Effector memory CD8-positive, alpha-beta T cell (primary cell): ENCODE measurements around the gene PCSK6.
A peak's percentile ranks its signal among the peaks of the same experiment; 100 is the strongest.

Experiments used
- ATAC-seq: fragments of 150-1000 bp; cut with Tn5 transposase; replicated peaks from 2 replicates; pipeline ENCODE4 v1.10.0; 2021; ENCODE audit warnings: mild to moderate bottlenecking, moderate library complexity
- DNase-seq, 3 experiments: peaks; one replicate each; pipeline ENCODE4 v3.0.0; 2021
- H3K27ac Mint-ChIP-seq, 2 donors: one replicate each; pipeline ENCODE4 v1.8.0; 2022; ENCODE audit warnings: mild to moderate bottlenecking in 2 of 2, mixed read lengths in 2 of 2, moderate library complexity in 2 of 2
- H3K27me3 Mint-ChIP-seq, 2 donors: one replicate each; pipeline ENCODE4 v1.8.0; 2022; ENCODE audit warnings: mixed read lengths in 2 of 2
- H3K36me3 Mint-ChIP-seq: one replicate; pipeline ENCODE4 v1.8.0; 2022; ENCODE audit warnings: mild to moderate bottlenecking, moderate library complexity, mixed read lengths; ENCODE audit not compliant: insufficient read depth
- H3K4me1 Mint-ChIP-seq, 2 donors: one replicate each; pipeline ENCODE4 v1.8.0; 2022; ENCODE audit warnings: low read depth in 2 of 2, mixed read lengths in 2 of 2
- H3K4me3 Mint-ChIP-seq, 2 donors: one replicate each; pipeline ENCODE4 v1.8.0; 2022; ENCODE audit warnings: mild to moderate bottlenecking in 2 of 2, mixed read lengths in 2 of 2, moderate library complexity in 2 of 2
- H3K9me3 Mint-ChIP-seq, 2 donors: one replicate each; pipeline ENCODE4 v1.8.0; 2022; ENCODE audit warnings: mixed read lengths in 2 of 2

PCSK6 gene

GRCh38 chr15:101269479-101270223 is 219.9 kb downstream of the PCSK6 start:
- Mint-ChIP-seq H3K9me3 (no peaks in the 10 kb centered on the region), H3K36me3 (peaks cover 60% of the 10 kb centered on the region), H3K27me3 (no peaks in the 10 kb centered on the region), H3K4me1 (peaks cover 8 to 14% of the 10 kb centered on the region in 2 donors), H3K4me3 (no peak overlapping the region), H3K27ac (peak overlapping the region; percentile 19 to 80)
- no peak for ATAC-seq
- no peak for DNase-seq

- peaks cover 5 to 9% of the 10 kb centered on the region in 2 donors for H3K27me3 Mint-ChIP-seq
- no peak for ATAC-seq
- no peak overlapping the region for H3K4me3 Mint-ChIP-seq
- no peaks in the 10 kb centered on the region for H3K9me3 Mint-ChIP-seq
- no peak overlapping the region for H3K27ac Mint-ChIP-seq
- DNase-seq: no peak
- peaks cover 42% of the 10 kb centered on the region for H3K36me3 Mint-ChIP-seq
- peaks cover 6 to 10% of the 10 kb centered on the region in 2 donors for H3K4me1 Mint-ChIP-seq
Observed at GRCh38 chr15:101267320-101268104, 222.0 kb downstream of the PCSK6 start.

DNA sequence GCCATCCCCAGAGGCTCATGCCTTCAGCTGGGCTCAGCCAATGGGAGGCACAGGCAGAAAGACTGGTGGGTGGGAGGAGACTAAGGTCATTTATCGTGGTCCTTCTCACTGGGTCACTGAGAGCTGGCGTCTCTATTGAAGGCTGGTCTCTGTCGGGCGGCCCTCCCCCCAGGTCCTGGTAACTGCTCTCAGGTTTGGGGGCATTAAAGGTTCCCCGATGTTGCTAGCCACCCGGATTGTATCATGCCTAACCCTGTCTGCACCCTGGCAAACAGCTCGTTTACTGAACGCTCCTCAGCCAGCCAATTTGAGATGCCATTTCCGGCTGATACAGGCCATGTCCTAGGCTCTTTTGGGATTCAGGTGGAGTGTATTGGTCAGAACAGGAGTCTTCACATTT is 222.7 kb downstream of the PCSK6 start:
- Mint-ChIP-seq H3K27ac (peak overlapping the region in 1 of 2 donors; percentile 41), H3K36me3 (peaks cover 34% of the 10 kb centered on the region), H3K4me3 (no peak overlapping the region), H3K9me3 (no peaks in the 10 kb centered on the region), H3K27me3 (peaks cover 5 to 9% of the 10 kb centered on the region in 2 donors), H3K4me1 (peaks cover 6 to 10% of the 10 kb centered on the region in 2 donors)
- DNase-seq (no peak), ATAC-seq (no peak)

DNA sequence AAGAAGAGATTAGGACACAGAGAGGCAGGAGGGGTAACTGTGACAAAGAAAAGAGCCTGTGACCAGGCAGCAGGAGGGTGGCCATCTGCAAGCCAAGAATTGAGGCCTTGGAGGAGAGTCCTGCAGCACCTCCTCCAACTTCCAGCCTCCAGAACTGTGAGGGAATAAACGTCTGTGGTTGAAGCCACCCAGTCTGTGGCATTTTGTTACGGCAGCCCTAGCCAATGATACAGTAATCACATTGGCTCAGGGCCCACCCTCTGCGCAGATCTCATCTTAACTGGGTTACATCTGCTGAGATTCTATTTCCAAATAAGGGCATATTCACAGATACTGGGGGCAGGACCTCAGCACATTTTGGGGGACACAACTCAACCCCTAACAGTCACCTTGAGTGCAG is 223.5 kb downstream of the PCSK6 start:
- Mint-ChIP-seq H3K4me3 (no peak overlapping the region), H3K27me3 (peaks cover 5 to 9% of the 10 kb centered on the region in 2 donors), H3K9me3 (no peaks in the 10 kb centered on the region), H3K27ac (peak overlapping the region in 1 of 2 donors; percentile 41), H3K36me3 (peaks cover 27% of the 10 kb centered on the region), H3K4me1 (peaks cover 6 to 10% of the 10 kb centered on the region in 2 donors)
- no peak for DNase-seq
- ATAC-seq: no peak

- Mint-ChIP-seq H3K36me3 (peaks cover 17% of the 10 kb centered on the region), H3K27me3 (peaks cover 13 to 15% of the 10 kb centered on the region in 2 donors), H3K9me3 (no peaks in the 10 kb centered on the region), H3K4me3 (no peak overlapping the region), H3K27ac (peak overlapping the region in 1 of 2 donors; percentile 18), H3K4me1 (peaks cover 6 to 10% of the 10 kb centered on the region in 2 donors)
- no peak for DNase-seq
- no peak for ATAC-seq
Observed at GRCh38 chr15:101264911-101265641, 224.4 kb downstream of the PCSK6 start.

DNA sequence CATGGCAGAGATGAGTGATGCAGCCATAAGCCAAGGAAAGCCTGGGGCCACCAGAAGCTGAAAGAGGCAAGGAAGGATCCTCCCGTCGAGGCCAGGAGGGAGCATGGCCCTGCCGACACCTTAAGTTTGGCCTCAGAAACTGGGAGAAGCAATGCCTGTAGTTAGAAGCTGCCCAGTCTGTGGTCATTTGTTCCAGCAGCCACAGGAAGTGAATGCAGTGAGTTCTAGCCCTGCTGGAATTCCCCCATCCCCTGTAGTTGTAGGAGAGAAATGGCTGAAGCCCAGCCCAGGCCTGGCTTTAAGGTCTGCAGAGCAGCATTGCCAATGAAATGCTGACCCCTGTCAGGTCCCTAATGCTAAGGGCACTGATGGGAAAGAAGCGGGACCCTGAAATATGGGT is 225.5 kb downstream of the PCSK6 start:
- Mint-ChIP-seq H3K4me1 (peaks cover 3 to 6% of the 10 kb centered on the region in 2 donors), H3K4me3 (no peak overlapping the region), H3K27ac (no peak overlapping the region), H3K36me3 (peaks cover 7% of the 10 kb centered on the region), H3K9me3 (no peaks in the 10 kb centered on the region), H3K27me3 (peaks cover 21 to 24% of the 10 kb centered on the region in 2 donors)
- ATAC-seq (no peak), DNase-seq (no peak)

- Mint-ChIP-seq H3K36me3 (peaks cover 6% of the 10 kb centered on the region), H3K9me3 (no peaks in the 10 kb centered on the region), H3K27ac (no peak overlapping the region), H3K27me3 (peaks cover 21 to 24% of the 10 kb centered on the region in 2 donors), H3K4me1 (peaks cover 0 to 3% of the 10 kb centered on the region in 2 donors), H3K4me3 (no peak overlapping the region)
- no peak for ATAC-seq
- DNase-seq: no peak
Observed at GRCh38 chr15:101262551-101262950, 227.0 kb downstream of the PCSK6 start.

- no peaks in the 10 kb centered on the region for H3K9me3 Mint-ChIP-seq
- H3K4me1 Mint-ChIP-seq: peaks cover 0 to 3% of the 10 kb centered on the region in 2 donors
- ATAC-seq: peak; percentile 73
- H3K27ac Mint-ChIP-seq: no peak overlapping the region
- no peaks in the 10 kb centered on the region for H3K36me3 Mint-ChIP-seq
- H3K4me3 Mint-ChIP-seq: no peak overlapping the region
- H3K27me3 Mint-ChIP-seq: peaks cover 18 to 24% of the 10 kb centered on the region in 2 donors
- peak; percentile 49 to 52 (median 49) for DNase-seq
Observed at GRCh38 chr15:101258238-101259144, 231.0 kb downstream of the PCSK6 start.

DNA sequence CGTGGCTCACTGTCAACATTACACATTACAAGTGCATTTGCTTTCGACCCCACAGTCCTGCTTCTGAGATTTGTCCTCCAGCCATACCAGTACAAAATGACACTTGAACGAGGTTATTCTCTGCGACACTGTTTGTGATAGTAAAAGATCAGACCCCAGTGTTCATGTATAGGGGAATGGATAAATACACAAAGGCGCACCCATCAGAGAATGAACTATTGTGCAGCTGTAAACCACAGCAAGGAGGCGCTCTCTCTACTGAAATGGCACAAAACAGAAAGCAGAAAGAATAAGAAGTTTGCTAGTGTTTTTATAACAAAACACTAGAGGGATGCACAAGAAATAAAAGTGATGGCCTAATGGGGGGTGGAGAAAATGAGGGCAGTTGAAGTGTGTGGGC is 232.8 kb downstream of the PCSK6 start:
- H3K4me3 Mint-ChIP-seq: no peak overlapping the region
- H3K36me3 Mint-ChIP-seq: peaks cover 11% of the 10 kb centered on the region
- no peak for ATAC-seq
- H3K27me3 Mint-ChIP-seq: peaks cover 12 to 19% of the 10 kb centered on the region in 2 donors
- H3K9me3 Mint-ChIP-seq: no peaks in the 10 kb centered on the region
- H3K4me1 Mint-ChIP-seq: peaks cover 5 to 10% of the 10 kb centered on the region in 2 donors
- no peak overlapping the region for H3K27ac Mint-ChIP-seq
- no peak for DNase-seq

DNA sequence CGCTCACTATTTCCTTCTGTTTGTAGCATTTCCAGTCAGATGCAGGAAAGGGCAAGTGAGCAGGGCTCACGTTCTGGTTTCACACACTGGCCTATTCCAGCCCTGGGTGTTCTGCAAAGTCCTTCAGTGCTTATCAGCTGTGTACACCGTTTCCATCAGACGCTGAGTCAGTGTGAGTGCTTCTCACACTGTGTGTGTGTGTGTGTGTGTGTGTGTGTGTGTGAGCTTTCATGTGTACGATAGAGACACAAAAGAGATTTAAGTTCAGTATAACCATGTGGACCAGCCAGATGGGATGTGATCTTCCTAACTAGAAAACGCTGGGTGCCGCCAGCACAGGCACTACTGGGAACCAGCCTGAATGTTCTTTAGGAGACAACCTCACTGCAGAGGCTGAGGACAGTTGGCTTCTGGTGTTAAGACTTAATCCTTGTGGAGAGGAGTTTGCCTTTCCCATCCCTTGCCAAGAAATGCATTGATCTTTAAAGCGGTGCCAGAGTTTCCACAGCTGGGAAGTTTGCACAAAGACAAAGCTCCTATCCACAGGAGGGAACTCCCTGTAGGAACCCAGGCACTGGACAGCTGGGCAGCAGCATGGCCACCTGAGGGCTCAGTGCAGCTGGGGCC is 233.8 kb downstream of the PCSK6 start:
- H3K36me3 Mint-ChIP-seq: peaks cover 17% of the 10 kb centered on the region

GRCh38 chr15:101255051-101255395 is 234.5 kb downstream of the PCSK6 start:
- no peak for DNase-seq

More for the DNA sequence above, 233.8 kb downstream of the PCSK6 start:
- Mint-ChIP-seq H3K4me3 (no peak overlapping the region), H3K9me3 (no peaks in the 10 kb centered on the region), H3K4me1 (peaks cover 5 to 10% of the 10 kb centered on the region in 2 donors), H3K27me3 (peaks cover 12 to 18% of the 10 kb centered on the region in 2 donors), H3K27ac (no peak overlapping the region)
- ATAC-seq (no peak), DNase-seq (no peak)

More at GRCh38 chr15:101255051-101255395, 234.5 kb downstream of the PCSK6 start:
- no peaks in the 10 kb centered on the region for H3K9me3 Mint-ChIP-seq
- peaks cover 12 to 15% of the 10 kb centered on the region in 2 donors for H3K4me1 Mint-ChIP-seq
- no peak overlapping the region for H3K27ac Mint-ChIP-seq
- no peak for ATAC-seq
- H3K4me3 Mint-ChIP-seq: no peak overlapping the region
- peaks cover 5 to 11% of the 10 kb centered on the region in 2 donors for H3K27me3 Mint-ChIP-seq
- H3K36me3 Mint-ChIP-seq: peaks cover 20% of the 10 kb centered on the region
